ENCODE results near the gene SMIM26. TPM values are rescaled to one million over a fixed set of nuclear protein-coding genes. Genes with fewer than 3 reads are reported as not detected.

Gene SMIM26
- total and polyA plus RNA-seq, 12 donors = 88.6 to 337 (median 156) TPM

DNA sequence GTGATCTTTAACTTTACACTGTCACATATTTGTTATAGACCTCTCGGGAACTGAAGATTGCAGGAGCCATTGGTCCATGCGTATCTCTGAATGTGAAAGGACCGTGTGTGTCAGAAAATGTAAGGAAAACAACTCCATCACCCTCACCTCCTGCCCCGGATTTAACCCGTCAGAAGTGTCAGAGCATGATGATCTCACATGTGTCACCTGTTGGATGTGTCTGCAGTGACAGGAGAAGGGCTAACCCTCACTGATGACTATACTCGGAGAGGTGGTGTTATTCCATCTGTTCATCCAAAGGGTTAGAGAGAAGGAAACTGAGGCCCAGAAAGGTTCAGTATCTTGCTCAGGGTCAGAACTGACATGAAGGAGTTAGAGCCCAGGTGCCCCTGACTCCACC lies 34.6 kb upstream of the SMIM26 start:
- Histone ChIP-seq H3K27ac (no peak overlapping the region), H3K36me3 (replicated peaks in 1 of 2) (peaks cover 0 to 90% of the 10 kb centered on the region in 2 donors), H3K4me3 (no peak overlapping the region), H3K4me1 (replicated peaks in 1 of 2) (no peaks in the 10 kb centered on the region), H3K27me3 (no peaks in the 10 kb centered on the region), H3K9me3 (replicated peaks in 1 of 3) (no peaks in the 10 kb centered on the region)
- TF ChIP-seq POLR2A (IDR thresholded peaks at IDR 0.05) (no peak), CTCF (IDR thresholded peaks at IDR 0.05) (no peak)
- no peak for DNase-seq
- 85 to 94% (median 89%) methylated on average over 6 of the region's 6 CpGs for WGBS, 4 donors
- intact Hi-C loops (cut with DNase I) = no loop called here

DNA sequence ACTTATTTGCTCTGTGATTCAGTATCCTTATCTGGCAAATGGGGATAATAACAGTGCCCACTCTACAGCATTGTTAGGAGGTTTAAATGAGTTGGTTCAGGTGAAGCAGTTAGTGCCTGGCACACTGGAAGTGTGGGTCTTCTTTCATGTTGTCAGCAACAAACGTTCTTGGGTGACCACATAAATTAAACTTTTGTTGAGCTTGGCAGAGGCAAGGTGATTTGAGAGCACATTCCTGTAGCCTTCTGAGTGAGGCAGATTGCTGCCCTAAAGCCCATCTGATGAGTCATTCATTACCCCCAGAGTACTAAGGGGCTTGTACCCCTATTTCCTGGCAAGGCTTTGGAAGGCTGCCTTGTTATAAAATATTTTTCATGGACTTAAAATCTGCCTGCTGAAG lies 33.7 kb upstream of the SMIM26 start:
- TF ChIP-seq CTCF (IDR thresholded peaks at IDR 0.05) (no peak), POLR2A (IDR thresholded peaks at IDR 0.05) (no peak)
- no peak for DNase-seq
- Histone ChIP-seq H3K9me3 (replicated peaks in 1 of 3) (no peaks in the 10 kb centered on the region), H3K4me3 (no peak overlapping the region), H3K36me3 (replicated peaks in 1 of 2) (peaks cover 0 to 86% of the 10 kb centered on the region in 2 donors), H3K27me3 (no peaks in the 10 kb centered on the region), H3K27ac (no peak overlapping the region), H3K4me1 (replicated peaks in 1 of 2) (no peaks in the 10 kb centered on the region)
- WGBS, 4 donors = 30 to 53% (median 38%) methylated on average over 1 of the region's 1 CpG
- intact Hi-C loops (cut with DNase I) = no loop called here

DNA sequence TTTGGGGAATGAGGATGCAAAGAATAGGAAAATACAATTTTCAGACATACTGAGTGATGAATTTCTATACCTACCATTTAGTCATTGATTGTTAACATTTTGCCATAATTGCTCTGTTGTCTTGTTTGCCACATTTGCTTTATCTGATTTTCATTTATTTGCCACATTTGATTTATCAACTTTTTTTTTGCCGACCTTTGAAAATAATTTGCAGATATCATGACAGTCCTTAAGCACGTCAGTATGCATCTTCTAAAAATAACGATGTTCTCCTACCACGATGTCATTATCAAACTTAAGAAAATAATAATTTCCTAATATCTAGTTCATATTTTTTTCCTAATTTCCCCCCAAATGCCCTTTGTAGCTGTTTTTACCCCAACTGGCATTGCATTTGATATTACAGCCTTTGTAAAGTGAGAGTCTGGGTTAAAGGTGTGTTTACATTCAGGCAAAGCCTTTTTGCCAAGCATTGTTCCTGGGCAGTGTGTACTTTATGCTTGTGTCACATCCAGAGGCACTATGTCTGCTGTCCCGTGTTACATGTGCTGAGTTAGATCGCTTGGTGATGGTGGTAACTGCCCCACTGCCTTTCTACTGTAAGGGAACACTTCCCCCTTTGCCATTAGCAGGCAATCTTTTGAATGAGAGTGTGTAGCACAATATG lies 33.1 kb upstream of the SMIM26 start:
- intact Hi-C loops (cut with DNase I) = no loop called here
- H3K4me3 ChIP-seq = no peak overlapping the region
- peaks cover 0 to 80% of the 10 kb centered on the region in 2 donors for H3K36me3 ChIP-seq (replicated peaks in 1 of 2)
- H3K27me3 ChIP-seq = no peaks in the 10 kb centered on the region
- TF ChIP-seq CTCF (IDR thresholded peaks at IDR 0.05) (no peak), POLR2A (IDR thresholded peaks at IDR 0.05) (no peak)
- no peak for DNase-seq
- H3K4me1 ChIP-seq (replicated peaks in 1 of 2) = no peaks in the 10 kb centered on the region
- no peak overlapping the region for H3K27ac ChIP-seq
- no peaks in the 10 kb centered on the region for H3K9me3 ChIP-seq (replicated peaks in 1 of 3)
- 81 to 92% (median 82%) methylated on average over 6 of the region's 6 CpGs for WGBS, 4 donors

DNA sequence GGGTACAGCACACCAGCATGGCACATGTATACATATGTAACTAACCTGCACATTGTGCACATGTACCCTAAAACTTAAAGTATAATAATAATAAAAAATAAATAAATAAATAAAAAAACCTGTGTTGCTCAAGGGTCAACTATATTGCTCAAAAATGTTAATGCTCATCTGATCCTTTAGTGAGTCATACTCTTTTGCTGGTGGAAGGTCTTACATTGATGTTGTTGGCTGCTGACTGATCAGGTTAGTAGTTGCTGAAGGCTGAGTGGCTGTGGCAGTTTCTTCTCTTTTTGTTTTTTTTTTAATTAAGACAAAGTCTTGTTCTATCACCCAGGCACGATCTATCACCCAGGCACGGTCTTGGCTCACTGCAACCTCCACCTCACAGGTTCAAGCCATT lies 29.6 kb upstream of the SMIM26 start:
- 77 to 100% (median 97%) methylated on average over 2 of the region's 2 CpGs for WGBS, 4 donors
- DNase-seq = no peak
- TF ChIP-seq POLR2A (IDR thresholded peaks at IDR 0.05) (no peak), CTCF (IDR thresholded peaks at IDR 0.05) (no peak)
- H3K27me3 ChIP-seq = no peaks in the 10 kb centered on the region
- no peak overlapping the region for H3K27ac ChIP-seq
- intact Hi-C loops (cut with DNase I) = no loop called here
- H3K9me3 ChIP-seq (replicated peaks in 1 of 3) = no peaks in the 10 kb centered on the region
- H3K36me3 ChIP-seq (replicated peaks in 1 of 2) = peaks cover 0 to 61% of the 10 kb centered on the region in 2 donors
- H3K4me3 ChIP-seq = no peak overlapping the region
- H3K4me1 ChIP-seq (replicated peaks in 1 of 2) = no peaks in the 10 kb centered on the region

Measured in adrenal gland (tissue), 12 donors.